GM19240 (cell line): ENCODE measurements around the gene LIMS2.

Experiments
- DNase-seq: peaks from one replicate; pipeline ENCODE4 v3.0.0; 2011; ENCODE audit warnings: low spot score; ENCODE audit not compliant: insufficient read length

LIMS2 gene

DNA sequence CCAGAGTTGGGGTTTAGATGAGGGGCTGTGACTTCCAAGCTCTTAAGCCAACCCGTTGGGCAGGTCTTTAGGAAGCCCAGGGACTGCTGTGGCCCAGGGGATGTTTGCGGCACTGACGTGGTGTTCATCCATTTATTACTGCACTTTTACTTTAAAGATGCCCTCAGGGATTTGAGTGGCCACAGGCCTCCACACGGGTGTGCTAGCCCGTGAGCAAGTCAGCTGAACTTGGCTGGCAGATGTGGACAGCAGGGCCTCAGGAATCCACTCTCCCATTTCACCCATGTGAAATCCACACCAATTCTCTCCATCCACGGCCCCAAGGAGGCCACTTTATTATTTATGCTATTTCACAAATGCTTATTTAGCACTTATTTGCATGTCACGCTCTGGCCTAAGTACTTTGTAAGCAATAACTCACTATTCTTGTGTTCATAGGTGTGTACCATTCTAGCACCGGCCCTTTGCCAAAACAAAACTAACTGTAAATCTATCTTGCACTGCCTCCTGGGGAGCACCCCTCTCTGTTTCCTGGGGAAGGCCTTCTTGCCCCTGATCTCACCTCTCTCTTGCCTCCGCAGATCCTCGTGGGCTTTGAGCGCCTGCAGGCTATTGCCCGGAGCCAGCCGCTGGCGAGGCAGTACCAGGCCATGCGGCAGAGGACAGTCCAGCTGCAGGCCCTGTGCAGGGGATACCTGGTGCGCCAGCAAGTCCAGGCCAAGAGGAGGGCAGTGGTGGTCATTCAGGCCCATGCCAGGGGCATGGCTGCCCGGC lies 68.5 kb downstream of the LIMS2 start:
- no peak for DNase-seq

DNA sequence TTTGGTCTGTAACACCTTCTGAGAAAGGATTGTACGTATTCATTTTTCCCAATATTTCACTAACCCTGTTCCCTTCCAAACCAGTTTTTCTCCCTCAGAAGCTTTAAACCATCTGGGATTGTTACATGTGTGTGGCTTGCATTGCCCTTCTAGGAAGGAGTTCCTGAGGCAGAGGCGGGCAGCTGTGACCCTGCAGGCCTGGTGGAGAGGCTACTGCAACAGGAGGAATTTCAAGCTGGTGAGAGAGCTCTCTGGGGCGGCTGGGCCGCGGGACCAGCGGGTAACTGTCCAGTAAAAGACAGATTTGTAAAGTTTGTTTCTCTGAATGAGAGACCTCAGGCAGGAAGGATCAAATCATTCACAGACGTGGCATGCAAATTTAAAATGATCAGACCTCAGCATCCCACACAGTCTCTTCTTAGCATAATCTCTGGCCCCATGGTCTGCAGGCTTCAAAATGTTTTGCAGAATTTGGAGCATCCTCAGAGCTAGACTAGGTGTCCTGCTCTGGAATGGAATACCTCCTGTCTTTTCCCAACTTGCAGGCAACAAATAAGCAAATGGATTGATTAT lies 69.6 kb downstream of the LIMS2 start:
- no peak for DNase-seq

- DNase-seq = no peak
These were observed 70.3 kb downstream of the LIMS2 start for GRCh38 chr2:127604986-127605385.

GRCh38 chr2:127599211-127599610 lies 76.1 kb downstream of the LIMS2 start:
- no peak for DNase-seq

DNA sequence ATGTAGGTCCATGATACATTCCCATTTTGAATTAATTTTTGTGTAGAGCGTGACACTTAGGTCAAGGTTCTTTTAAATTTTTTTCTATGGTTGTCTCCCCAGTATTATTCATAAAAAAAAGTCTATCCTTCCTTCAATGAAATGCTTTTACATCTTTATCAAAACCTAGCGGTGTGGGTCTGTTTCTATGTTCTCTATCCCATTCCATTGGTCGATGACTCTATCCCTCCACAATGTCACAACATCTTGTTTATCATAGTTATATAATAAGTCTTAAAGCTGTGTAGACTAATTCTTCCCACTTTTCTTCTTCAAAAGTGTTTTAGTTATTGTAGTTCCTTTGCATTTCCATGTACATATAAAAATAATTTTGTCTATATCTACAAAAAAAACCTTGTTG lies 76.6 kb downstream of the LIMS2 start:
- DNase-seq = no peak

DNA sequence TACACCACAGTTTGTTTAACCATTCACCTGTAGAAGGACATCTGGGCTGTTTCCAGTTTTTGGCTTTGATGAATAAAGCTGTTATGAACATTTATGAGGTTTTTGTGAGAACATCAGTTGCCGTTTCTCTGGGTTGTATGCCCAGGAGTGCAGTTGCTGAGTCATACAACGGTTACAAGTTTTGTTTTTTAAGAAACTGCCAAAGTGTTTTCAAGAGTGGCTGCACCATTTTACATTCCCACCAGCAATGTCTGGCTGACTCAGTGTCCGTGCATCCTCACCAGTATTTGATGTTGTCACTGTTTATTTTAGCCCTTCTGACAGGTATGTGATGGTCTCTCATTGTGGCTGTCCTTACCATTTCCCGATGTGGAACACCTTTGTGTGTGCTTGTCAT lies 77.3 kb downstream of the LIMS2 start:
- no peak for DNase-seq

- DNase-seq = no peak
These were observed 78.0 kb downstream of the LIMS2 start for GRCh38 chr2:127597046-127597983.

GRCh38 chr2:127596311-127597045 lies 78.9 kb downstream of the LIMS2 start:
- no peak for DNase-seq

DNA sequence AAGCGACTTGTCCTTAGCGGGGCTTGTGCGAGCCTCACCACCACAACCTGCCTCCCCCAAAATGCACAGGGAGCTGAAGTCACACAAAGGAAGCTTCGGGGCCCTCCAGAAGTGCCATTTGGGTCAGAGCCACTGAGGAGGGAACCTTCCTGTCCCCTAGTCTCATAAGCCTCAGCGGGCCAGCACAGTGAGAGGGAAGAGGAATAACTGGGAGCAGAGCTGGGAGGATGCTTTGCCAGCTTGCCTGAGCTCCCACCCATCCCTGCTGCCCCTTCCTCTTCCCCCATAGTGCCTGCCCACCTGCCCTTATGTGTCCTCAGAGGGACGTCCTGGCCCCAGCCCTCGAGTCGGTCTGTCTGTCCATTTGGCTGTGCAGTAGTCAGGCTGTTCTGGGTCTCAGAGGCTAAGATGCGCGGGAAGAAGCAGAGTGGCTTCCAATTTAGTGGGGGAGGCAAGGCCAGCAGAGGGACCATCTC lies 81.2 kb downstream of the LIMS2 start:
- no peak for DNase-seq

- DNase-seq = no peak
These were observed 81.9 kb downstream of the LIMS2 start for GRCh38 chr2:127593228-127594115.

- DNase-seq = no peak
These were observed 82.5 kb downstream of the LIMS2 start for GRCh38 chr2:127592761-127593227.

DNA sequence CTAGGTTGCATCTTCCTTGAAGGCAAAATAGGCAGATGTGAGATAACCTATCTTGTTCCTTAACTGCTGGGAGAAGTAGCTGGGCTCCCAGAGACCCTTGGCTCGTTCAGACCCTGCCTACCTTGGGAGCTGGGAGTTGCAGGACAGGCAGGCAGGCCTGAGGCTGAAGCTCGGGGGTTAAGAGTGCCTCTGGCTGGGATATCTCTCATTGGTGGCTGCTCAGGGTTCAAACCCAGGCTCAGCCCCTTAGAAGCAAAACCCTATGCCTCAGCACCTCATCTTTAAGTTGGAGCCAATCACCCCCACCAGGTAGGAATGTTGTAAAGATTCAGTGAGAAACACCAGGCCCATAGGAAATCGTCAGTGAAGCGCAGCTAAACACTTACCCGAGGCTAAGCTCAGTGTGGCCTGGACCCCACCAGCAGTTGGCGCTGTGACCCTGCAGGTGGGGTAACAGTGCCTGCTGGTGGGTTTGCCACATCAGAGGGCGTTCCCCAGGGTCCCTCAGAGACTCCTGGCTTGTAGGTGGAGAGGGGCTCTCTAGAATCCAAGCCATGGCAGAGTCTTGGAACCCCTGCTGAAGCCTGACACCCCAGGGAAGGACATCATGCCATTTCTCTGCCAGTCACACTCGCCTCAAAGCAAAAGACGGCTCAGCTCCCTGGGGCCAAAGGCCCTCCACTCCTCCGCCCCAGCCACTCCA lies 84.0 kb downstream of the LIMS2 start:
- peak; percentile 65 for DNase-seq

GRCh38 chr2:127590386-127591190 lies 84.7 kb downstream of the LIMS2 start:
- DNase-seq = no peak

DNA sequence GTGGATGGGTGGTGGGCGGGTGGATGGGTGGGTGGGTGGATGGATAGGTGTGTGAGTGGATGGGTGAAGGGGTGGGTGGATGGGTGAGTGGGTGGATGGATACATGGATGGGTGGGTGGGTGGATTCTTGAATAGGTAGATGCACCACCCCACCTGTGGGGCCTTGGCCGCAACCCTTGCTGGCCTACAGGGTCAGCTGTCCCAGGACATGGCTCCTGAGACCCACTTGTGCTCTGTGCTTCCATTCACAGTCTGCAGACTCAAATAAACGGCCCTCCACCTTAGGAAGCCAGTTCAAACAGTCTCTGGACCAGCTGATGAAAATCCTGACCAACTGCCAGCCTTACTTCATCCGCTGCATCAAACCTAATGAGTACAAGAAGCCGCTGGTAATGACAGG lies 85.5 kb downstream of the LIMS2 start:
- DNase-seq = no peak

DNA sequence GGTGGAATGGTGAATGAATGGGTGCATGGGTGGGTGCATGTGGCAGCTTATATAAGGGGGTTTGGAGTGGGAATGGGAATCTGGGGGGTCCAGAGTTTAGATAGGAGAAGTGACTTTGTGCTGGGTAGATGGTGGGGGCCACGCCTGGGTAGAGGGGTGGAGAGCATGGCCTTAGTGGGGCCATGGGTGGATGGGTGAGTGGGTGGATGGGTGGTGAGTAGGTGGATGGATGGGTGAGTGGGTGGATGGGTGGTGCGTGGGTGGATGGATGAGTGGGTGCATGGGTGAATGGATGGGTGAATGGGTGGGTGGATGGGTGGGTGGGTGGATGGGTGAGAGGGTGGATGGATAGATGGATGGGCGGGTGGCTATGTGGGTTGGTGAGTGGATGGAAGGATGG lies 86.0 kb downstream of the LIMS2 start:
- no peak for DNase-seq
